Heart left ventricle (tissue), 16 donors: ENCODE data around the gene IRF2. TPM values are rescaled to one million over a fixed set of nuclear protein-coding genes. Genes with fewer than 3 reads are reported as not detected.
"Not testable (repeated sequence)": the region's sequence is repeated elsewhere in the genome, so short reads cannot be mapped to it uniquely, and the experiment has no call there.

Experiments used
- ATAC-seq, 4 donors: fragments of 200-7000 bp; cut with Tn5 transposase; one replicate each; pipeline ENCODE4 v1.9.1; 2020 to 2022; ENCODE audit warnings: moderate library complexity in 4 of 4, mild to moderate bottlenecking in 3 of 4, moderate number of reproducible peaks in 1 of 4
- DNase-seq, 5 donors: peaks; one replicate each; pipeline ENCODE4 v3.0.0-alpha.2; 2020
- H3K27ac ChIP-seq, 12 donors: fragments of 200-600 bp; sonication (generic) in 4 of 12; one replicate each; pipeline versions ENCODE4 v1.5.0 to v1.8.0; 2016 to 2022; ENCODE audit warnings: mild to moderate bottlenecking in 2 of 12
- H3K27me3 ChIP-seq, 9 donors: fragments of 200-600 bp; sonication (generic) in 2 of 9; one replicate each; pipeline versions ENCODE4 v1.5.1 to v1.8.0; 2016 to 2022; ENCODE audit warnings: mild to moderate bottlenecking in 3 of 9
- H3K36me3 ChIP-seq, 9 donors: fragments of 200-600 bp; sonication (generic) in 2 of 9; one replicate each; pipeline versions ENCODE4 v1.5.0 to v1.8.0; 2018 to 2022; ENCODE audit warnings: mild to moderate bottlenecking in 2 of 9
- H3K4me1 ChIP-seq, 12 donors: fragments of 200-600 bp; sonication (generic) in 4 of 12; one replicate each; pipeline versions ENCODE4 v1.5.0 to v1.8.0; 2016 to 2022; ENCODE audit warnings: mild to moderate bottlenecking in 3 of 12
- H3K4me3 ChIP-seq, 12 donors: fragments of 200-600 bp; sonication (generic) in 4 of 12; one replicate each; pipeline versions ENCODE4 v1.5.0 to v1.8.0; 2017 to 2022; ENCODE audit warnings: mild to moderate bottlenecking in 9 of 12, moderate library complexity in 4 of 12
- H3K9me3 ChIP-seq, 12 donors: fragments of 200-600 bp; sonication (generic) in 4 of 12; one replicate each; pipeline versions ENCODE4 v1.5.0 to v1.8.0; 2016 to 2022; ENCODE audit warnings: mild to moderate bottlenecking in 1 of 12
- CTCF ChIP-seq, 12 donors: fragments of 200-600 bp; sonication (generic) in 4 of 12; IDR thresholded peaks; one replicate each; pipeline versions ENCODE4 v1.5.0 to v1.8.0; 2018 to 2022; ENCODE audit warnings: antibody characterized with exemption in 12 of 12, mild to moderate bottlenecking in 5 of 12
- POLR2A ChIP-seq, 2 donors: fragments of 450-650 bp; IDR thresholded peaks; one replicate each; pipeline ENCODE4 v1.6.1; 2017; ENCODE audit warnings: antibody characterized with exemption in 2 of 2, mild to moderate bottlenecking in 2 of 2, moderate library complexity in 2 of 2
- WGBS, 4 donors: extraction: QIAGEN DNeasy Blood & Tissue Kit in 2 of 4; methylation state at CpG; one replicate each; pipeline versions ENCODE4 v1.1.5 to v1.1.7; 2013 to 2018; 5-methylcytosine and 5-hydroxymethylcytosine counted together
- intact Hi-C, 10 donors: fragments of 100-400 bp; cut with DNase I; formaldehyde crosslinking; loops; one replicate each; pipeline versions ENCODE4 v1.11.1 to v1.14.2; 2022
- polyA plus RNA-seq, 2 donors: library from polyadenylated mRNA; stranded (reverse); fragments of 200-250 nt; gene quantifications; one replicate each; pipeline ENCODE4 v1.2.3, GENCODE V29; 2013
- total RNA-seq, 9 donors: library from RNA; depleted of rRNA in 2 of 9; stranded (reverse); fragments of >200 nt in 2 of 9; fragmentation: NEBNext Ultra II Directional in 3 of 9; extraction: Animal tissue kit (Norgen Biotek cat#: 25700) in 3 of 9; gene quantifications; one replicate each; pipeline versions ENCODE4 v1.1.0 to v1.2.4, GENCODE V29; 2016 to 2023
- donor health status: ischemic (EF 13 %, LVEDD 7.1; RV severe dilation, severe dysfunction).
- donor health status: healthy with polysubstance abuse.
- donor health status: DM: no; HTN: yes; CAD: no.
- donor health status: DM: no; HTN: no; CAD: no.
- donor health status: ischemic (EF 25% LVEDD 6.9; RV normal size, moderate dysfunction).
- donor health status: ischemic (EF 25% LVEDD 5.7; RV mildly dilated, moderate dysfunction).
- donor health status: healthy.
- donor health status: DM: yes; HTN: yes; CAD: no.
- donor health status: ischemic (EF 35%, LVEDD 5.7; RV mildly dilated, moderate dysfunction).
- donor health status: nonischemic (EF 11% LVEDD 7.7; RV severe dilation, severe dysfunction).
- donor health status: DM: yes; HTN: yes; CAD: no.
- donor health status: PGD.
- donor health status: ischemic (EF 29% LVEDD 5.4; RV normal size, mild dysfunction).
- donor health status: nonischemic (EF 23%, LVEDD 6.1; RV moderate dilation, normal function).

IRF2 gene
- total and polyA plus RNA-seq, 11 donors, result 11.5 to 47.2 (median 26.0) TPM

GRCh38 chr4:184380707-184381106 is 93.6 kb downstream of the IRF2 start:
- Histone ChIP-seq H3K27me3 (no peaks in the 10 kb centered on the region), H3K27ac (no peak overlapping the region), H3K36me3 (no peaks in the 10 kb centered on the region), H3K4me3 (no peak overlapping the region), H3K4me1 (peaks cover 11 to 48% (median 42%) of the 10 kb centered on the region in 12 donors), H3K9me3 (no peaks in the 10 kb centered on the region)
- WGBS, 4 donors, result 69 to 83% (median 71%) methylated on average over 4 of the region's 4 CpGs
- intact Hi-C loops, result loop anchor here in 9 of 10 donors (5.0 to 10.0 kb wide), 5 partner anchors 33 to 157 kb away; no protein-coding TSS in a partner anchor
- ATAC-seq (no peak), DNase-seq (no peak)
- TF ChIP-seq POLR2A (IDR thresholded peaks at IDR 0.05) (no peak), CTCF (IDR thresholded peaks at IDR 0.05) (no peak)

GRCh38 chr4:184380214-184380613 is 94.1 kb downstream of the IRF2 start:
- not testable (repeated sequence) for H3K9me3 ChIP-seq, ATAC-seq, H3K36me3 ChIP-seq, H3K4me3 ChIP-seq, H3K27ac ChIP-seq, H3K27me3 ChIP-seq, DNase-seq
- WGBS, 4 donors, result 87 to 98% (median 93%) methylated on average over 5 of the region's 5 CpGs
- intact Hi-C loops, result loop anchor here in 9 of 10 donors (5.0 to 10.0 kb wide), 5 partner anchors 33 to 157 kb away; no protein-coding TSS in a partner anchor
- peaks cover 7 to 43% (median 38%) of the 10 kb centered on the region in 12 donors for H3K4me1 ChIP-seq

DNA sequence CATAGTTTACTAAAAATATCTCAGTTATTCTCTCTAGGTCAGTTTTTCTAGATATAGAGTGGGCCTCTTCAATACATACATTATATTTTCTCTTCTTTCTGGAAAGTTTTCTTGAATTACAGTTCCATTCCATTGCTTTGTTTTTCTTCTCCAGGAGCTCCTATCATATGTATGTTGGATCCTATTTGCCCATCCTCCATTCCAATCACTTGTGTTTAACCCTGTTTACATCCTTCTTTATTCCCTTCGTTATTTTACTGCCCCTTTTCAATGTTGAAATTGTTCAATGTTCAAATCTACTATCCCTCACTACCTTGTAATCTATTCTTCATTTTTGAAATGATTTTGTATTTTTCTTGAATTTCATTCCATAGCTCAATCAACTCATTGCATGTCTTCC is 97.4 kb downstream of the IRF2 start:
- TF ChIP-seq POLR2A (IDR thresholded peaks at IDR 0.05) (no peak), CTCF (IDR thresholded peaks at IDR 0.05) (no peak)
- no peak for ATAC-seq
- H3K27ac ChIP-seq, result no peak overlapping the region
- H3K4me1 ChIP-seq, result peaks cover 0 to 10% (median 6%) of the 10 kb centered on the region in 12 donors
- H3K27me3 ChIP-seq, result no peaks in the 10 kb centered on the region
- intact Hi-C loops, result no loop called here
- no peaks in the 10 kb centered on the region for H3K36me3 ChIP-seq
- no peak for DNase-seq
- no peak overlapping the region for H3K4me3 ChIP-seq
- no peaks in the 10 kb centered on the region for H3K9me3 ChIP-seq
- WGBS, 4 donors, result 91 to 98% (median 94%) methylated on average over 1 of the region's 1 CpG

GRCh38 chr4:184376126-184376838 is 98.1 kb downstream of the IRF2 start:
- intact Hi-C loops, result no loop called here
- TF ChIP-seq POLR2A (IDR thresholded peaks at IDR 0.05), result no peak
- TF ChIP-seq CTCF (IDR thresholded peaks at IDR 0.05), result no peak
- no peak for DNase-seq
- H3K36me3 ChIP-seq, result no peaks in the 10 kb centered on the region
- no peak overlapping the region for H3K4me3 ChIP-seq
- no peaks in the 10 kb centered on the region for H3K9me3 ChIP-seq
- peaks cover 0 to 3% (median under 1%) of the 10 kb centered on the region in 12 donors for H3K4me1 ChIP-seq
- no peaks in the 10 kb centered on the region for H3K27me3 ChIP-seq
- 92 to 100% (median 97%) methylated on average over 1 of the region's 1 CpG for WGBS, 4 donors
- no peak for ATAC-seq
- H3K27ac ChIP-seq, result no peak overlapping the region

DNA sequence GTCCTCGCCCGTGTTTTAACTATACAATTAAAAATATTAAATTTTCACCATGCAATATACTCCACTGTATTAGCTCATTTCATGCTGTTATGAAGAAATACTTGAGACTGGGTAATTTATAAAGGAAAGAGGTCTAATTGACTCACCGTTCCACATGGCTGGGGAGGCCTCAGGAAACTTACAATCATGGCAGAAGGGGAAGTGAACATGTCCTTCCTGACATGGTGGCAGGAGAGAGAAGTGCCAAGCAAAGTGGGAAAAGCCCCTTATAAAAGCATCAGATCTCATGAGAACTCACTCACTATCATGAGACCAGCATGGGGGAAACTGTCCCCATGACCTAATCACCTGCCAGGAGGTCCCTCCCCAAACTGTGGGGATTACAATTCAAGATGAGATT is 98.7 kb downstream of the IRF2 start:
- ATAC-seq, H3K27me3 ChIP-seq, H3K4me3 ChIP-seq, H3K9me3 ChIP-seq, H3K36me3 ChIP-seq, intact Hi-C loops, H3K4me1 ChIP-seq, H3K27ac ChIP-seq, DNase-seq: not testable (repeated sequence)
- 87 to 91% (median 88%) methylated on average over 3 of the region's 3 CpGs for whole genome bisulfite sequencing, 4 donors
